Esophagus mucosa (tissue), 1 donor: ENCODE data around the gene PWWP2B. TPM values are rescaled to one million over a fixed set of nuclear protein-coding genes. Genes with fewer than 3 reads are reported as not detected.
A peak's percentile ranks its signal among the peaks of the same experiment; 100 is the strongest.

Experiments used
- ATAC-seq: fragments of 200-7000 bp; cut with Tn5 transposase; one replicate; pipeline ENCODE4 v1.9.1; 2020
- total RNA-seq: library from RNA; stranded (reverse); gene quantifications from one replicate; pipeline ENCODE4 v1.2.4, GENCODE V29; 2023
- donor health status: DM: yes; HTN: yes; CAD: no.

The PWWP2B gene
- total RNA-seq, 1 donor from 2014 or later = 14.6 TPM

DNA sequence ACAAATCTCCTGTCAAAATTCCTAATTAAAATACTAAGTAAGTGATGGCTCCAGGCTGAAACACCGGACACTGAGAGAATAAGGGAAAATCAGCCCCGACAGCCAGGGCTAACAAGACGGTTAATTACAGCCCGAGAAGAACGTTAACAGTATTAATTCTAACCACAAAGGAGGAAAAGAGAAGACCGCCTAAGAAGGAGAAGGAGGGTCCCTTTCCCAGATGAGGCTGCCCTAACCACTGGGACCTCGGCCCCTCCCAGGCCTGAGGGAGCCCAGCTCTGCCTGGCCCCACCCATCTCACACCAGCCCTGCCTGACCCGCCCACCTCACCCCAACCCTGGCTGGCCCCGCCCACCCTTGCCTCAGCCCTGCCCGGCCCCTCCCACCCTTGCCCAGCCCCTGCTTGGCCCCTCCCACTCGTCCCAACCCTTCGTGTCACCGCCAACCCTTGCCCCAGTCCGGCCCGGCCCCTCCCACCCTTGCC is 51.3 kb downstream of the PWWP2B start:
- ATAC-seq = peak; percentile 80

DNA sequence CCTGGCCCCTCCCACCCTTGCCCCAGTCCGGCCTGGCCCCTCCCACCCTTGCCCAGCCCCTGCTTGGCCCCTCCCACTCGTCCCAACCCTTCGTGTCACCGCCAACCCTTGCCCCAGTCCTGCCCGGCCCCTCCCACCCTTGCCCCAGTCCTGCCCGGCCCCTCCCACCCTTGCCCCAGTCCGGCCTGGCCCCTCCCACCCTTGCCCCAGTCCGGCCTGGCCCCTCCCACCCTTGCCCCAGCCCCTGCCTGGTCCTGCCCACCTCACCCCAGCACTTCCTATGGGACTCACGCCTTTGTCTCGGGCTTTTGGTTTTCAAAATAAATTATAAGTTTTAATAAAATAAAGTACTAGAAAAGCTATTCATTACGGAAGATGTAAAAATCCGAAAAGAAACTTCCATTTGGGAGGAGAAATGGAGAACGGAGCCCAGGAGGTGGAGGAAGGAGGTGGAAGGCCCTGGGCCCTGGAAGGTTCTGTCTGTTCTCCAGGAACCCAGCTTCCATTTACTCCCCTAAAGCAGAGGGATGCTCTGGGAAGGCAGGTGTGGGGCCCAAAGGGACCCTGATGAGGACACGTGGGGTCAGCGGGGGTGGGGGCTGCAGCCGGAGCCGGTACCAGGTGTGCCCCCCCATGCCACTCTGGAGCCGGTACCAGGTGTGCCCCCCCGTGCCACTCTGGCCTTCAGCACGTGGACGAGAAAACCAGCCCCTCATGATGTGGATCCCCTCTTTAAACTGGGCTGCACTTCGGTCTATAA is 52.2 kb downstream of the PWWP2B start:
- peak; percentile 19 for ATAC-seq

DNA sequence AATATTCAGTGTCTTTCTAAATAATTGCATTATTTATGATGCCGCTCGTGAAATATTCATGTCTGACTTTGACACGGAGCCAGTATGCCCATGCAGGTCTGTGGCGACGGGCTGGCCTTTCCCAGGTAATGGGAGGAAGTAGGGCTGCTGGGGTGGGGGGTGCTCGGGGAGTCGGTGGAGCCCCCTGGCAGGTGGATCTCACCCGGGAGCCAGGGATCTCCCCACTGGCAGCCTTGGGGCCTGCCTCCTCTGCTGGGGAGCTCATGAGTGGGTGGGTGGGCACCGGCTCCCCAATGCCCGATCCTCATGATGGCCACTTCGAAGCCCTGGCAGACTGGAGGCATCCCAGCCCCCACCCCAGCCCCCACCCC is 52.8 kb downstream of the PWWP2B start:
- no peak for ATAC-seq

DNA sequence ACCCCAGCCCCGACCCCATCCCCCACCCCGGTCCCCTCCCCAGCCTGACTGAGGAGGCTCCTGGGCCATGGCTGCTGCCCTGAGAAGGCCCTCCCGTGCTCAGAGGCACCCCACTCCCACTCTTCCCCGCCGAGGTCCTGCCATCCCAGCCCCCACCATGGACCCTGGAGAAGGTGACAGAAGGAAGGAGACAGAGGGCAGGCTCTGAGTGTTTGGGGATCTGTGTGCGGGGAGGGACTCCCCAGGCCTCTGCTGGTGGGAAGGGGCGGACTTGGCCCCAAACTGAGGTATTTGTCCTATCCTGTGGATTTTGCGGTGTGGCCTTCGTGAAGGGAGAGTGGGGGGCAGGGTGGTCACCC is 53.4 kb downstream of the PWWP2B start:
- no peak for ATAC-seq

DNA sequence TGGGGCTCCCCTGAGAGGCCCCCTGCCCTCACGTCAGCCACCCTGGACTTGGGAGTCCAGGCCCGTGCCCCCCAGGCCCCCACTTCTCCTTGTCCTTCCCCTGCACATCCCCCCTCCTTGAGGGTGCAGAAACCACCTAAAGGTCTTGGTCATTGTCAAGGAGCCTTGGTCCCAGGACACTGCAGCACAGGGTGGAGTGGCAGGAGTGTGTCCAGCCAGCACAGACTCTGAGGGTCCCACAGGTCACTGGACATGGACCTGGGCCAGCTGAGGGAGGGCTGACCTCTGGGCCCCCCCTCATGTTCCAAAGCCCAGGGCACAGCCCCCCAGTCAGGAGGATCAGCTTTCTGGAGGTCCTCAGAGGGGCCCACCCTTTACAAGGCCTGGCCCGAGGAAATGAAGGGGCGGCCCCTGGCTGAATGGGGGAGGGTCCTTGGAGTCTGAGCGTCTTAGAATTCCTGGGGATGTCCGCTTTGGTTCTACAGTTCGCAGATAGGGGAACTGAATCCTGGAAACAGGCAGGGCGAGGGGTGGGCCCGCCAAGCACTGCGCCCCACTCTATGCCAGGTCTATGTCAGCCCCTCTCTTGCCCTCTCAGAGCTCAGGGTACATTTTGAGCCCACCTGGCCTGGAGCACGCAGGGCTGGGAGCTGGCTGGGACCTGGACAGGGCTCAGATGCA is 54.0 kb downstream of the PWWP2B start:
- no peak for ATAC-seq

DNA sequence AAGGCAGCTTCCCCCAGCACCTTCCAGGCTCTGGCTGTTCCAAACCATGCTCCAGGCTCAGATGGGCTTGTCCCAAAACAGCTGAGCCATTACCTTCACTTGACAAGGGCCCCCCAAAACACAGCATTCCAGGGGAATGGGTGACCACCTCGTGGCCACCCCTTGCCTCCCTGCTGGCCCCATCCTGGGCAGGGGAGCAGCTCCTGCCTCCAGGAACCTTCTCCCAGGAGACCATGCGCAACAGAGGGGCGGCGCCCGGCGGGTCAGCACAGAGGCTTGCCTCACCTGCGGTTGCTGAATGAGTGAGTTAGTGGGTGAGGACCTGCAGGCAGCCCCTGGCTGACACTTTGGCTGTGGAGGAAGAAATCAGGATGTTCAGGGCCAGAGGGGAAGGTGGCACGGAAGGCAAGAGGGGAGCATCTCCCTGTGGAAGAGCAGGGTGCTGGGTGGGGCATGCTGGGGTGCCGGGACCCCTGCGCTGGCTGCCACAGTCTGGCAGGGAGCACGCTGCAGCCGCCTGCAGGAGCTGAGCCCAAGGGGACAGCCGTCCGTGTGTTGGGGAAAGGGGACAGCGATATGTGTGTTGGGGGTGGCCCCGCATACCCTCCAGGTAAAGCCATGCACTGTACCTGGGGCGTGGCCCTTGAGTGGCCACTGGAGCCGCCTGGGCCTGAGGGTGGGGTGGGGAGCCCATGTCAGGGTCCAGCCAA is 54.7 kb downstream of the PWWP2B start:
- no peak for ATAC-seq

DNA sequence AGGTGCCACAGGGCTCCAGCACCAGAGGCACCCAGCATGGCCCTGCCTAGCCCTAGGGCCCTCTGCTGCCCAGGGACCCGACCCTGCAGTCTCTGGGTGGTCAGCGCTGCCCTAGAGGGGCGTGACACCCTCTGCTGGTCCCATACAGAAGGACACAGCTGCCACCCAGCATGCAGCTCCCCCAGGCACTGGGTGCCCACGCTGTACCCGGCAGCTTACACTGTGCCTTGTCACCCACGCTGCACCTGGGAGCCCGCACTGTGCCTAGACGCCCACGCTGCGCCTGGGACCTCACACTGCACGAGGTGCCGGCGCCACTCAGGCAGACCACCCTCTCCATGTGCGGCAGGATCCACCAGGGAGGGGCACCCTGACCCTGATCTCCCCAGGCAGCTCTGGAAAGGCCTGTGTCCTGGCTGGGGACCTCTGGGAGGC is 55.2 kb downstream of the PWWP2B start:
- ATAC-seq = no peak

DNA sequence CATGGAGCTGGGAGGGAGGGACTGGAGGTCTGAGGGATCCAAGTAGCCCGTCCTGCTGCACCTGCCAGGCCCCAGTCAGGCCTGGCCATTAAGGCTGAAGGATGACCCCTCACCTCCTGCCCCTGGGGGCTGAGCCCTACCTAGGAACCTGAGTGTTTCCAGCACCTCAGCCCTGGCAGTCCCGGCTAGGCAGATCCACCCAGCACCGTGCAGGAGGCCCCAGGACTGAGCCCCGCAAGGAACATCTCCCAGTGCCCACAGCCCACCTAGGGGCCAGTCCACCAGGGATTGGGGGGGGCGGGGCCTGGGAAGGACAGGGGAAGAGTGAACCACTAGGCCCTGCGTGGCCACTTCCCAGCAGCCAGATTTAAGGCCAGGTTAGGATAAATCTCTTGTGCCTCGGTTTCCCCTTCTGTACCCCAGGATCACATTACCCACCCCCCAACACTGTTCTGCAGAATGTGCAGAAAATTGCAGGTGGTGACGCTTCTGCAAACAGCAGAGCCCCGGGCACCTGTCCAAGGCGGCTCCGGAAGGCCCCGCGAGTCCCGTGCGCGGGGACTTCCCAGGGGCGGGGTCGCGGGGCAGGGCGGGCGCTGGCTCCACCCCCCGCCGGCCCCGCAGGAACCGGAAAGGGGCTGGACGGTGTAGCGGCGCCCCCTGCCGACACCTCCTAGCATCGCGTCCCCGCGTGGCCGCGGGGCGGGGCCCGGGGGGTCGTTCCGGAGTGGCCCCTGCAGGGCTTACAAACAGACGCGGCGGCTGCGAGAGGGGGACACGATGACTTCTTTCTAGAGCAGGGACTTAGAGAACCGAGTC is 55.9 kb downstream of the PWWP2B start:
- ATAC-seq = peak; percentile 74

DNA sequence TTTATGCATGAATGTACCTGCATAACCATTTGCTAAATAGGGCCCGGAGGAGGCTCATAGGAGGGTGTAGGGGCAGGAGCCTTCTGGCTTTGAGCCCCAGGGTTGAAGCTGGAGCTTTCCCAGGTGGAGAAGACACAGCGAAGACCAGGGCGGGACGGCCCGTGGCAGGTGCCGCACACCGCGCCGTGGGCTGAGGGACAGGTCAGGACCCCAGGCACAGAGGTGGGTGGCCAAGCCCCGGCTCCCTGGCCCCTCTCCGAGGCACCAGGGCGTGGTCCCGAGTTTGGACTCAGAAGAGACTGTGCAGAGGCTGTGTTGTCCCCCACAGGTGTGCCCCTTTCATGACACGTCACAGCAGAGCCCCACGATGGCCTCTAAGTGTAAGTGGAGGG is 56.5 kb downstream of the PWWP2B start:
- no peak for ATAC-seq

DNA sequence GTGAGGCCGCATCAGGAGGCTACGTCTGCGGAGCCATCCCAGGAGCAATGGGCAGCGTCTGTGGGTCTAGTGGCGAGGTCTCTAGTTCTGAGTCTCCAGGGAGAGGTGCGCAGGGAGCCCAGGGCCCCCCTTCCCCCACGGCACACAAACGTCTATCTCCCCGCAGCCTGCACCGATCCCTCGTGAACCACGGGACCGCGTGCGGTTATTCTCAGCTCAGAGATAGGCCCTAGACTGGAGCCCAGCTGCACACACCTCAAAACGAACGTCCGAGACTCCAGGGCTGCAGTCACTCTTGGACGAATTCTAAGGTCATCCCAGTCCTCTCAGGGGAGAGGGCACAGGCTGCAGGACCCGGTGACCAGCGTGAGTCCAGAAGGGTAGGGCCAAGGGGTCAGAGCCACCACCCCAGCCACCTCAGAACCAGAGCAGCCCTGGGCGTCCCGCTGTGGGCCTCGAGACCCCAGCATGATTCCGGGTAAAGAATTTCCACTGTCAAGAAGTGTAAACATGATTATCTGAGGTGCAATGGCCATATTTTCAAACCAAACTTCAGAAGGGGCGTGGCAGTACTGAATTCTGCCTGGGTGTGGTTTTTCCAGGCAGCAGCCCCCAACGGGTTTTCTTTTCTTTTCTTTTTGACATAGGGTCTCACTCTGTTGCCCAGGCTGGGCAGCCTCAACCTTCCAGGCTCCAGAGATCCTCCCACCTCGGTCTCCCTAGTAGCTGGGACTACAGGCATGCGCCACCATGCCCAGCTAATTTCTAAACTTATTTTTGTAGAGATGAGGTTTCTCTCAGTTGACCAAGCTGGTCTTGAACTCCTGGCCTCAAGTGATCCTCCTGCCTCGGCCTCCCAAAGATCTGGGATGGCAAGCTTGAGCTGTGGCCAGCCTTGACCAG is 57.5 kb downstream of the PWWP2B start:
- no peak for ATAC-seq

DNA sequence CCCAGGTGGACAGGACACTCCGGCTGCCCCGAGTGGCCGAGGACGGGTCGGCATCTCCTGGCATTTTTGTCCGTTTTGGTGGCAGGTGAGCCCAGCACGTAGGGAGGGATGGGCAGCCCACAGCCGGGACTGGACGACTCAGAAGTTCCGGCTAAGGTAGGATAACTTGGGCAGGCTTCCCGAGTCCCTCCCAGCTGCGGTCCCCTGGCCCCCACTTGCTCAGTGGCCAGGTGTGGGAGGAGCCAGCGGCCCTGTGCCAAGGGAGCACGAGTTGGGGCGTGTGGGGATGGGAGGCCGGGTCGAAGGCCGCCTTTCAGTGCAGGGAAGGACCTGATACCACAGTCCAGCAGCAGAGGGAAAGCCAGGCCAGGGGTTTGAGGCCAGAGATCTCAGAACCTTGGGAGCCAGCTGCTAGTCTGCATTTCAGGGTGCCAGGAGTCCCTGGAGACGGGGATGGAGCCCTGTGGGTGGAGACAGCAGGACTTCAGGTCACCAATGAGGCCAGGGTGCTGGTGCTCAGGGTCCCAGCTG is 58.5 kb downstream of the PWWP2B start:
- ATAC-seq = no peak

DNA sequence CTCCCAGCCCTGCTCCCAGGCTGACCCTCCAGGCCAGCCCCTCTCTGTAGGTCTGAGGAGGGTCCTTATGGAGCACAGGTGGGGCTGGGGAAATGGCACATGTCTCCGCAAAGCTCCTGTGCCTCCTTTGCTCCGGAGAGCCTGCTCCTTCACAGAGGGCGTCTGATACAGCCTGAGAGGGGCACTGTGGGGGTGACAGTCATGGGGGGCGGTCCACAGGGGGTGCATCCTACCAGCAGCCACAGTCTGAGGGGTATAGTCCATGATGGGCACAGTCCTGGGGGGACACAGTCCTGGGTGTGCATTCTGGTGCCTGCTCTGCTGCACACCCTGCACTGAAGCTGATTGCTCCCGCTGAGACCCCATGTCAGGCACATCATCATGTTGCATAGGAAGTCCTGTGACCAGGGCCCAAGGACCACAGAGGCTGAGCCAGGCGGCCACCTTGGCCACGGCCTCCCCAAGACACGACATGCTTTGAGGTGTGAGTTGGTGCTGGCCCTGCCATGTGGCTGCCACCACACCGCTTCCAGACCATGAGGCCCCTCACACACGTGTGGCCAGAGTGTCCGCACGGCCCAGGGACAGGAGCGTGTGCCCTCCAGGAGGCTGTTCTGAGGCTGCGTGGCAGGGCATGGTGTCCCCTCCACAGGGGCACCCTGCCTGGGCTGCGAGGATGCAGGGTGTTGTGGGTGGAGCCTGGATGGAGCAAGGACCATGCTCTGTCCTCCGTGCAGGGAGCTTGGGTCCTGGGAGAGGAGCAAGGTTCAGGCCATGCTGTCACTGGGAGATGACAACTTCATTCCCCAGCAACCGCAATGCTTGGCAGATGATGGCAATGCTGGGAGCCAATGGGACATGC is 59.2 kb downstream of the PWWP2B start:
- ATAC-seq = no peak

DNA sequence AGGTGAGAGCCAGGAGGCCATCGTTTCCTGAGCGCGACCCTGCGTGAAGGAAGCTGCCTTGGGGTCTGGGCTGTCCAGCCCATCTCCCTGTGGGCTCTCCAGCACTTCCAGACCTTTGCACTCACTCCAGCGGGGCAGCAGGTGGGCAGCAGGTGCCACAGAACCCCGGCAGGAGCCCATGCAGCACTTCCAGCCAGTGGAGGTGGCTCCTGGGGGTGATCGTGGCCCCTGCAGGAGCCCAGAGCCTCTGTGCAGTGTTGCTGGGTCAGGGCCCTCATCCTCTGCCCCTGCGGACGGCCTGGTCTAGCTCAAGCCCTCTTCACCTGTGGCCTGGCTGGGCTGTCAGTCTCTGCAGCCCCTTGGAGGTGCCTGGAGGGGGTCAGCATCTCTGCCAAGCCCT is 59.9 kb downstream of the PWWP2B start:
- ATAC-seq = no peak

DNA sequence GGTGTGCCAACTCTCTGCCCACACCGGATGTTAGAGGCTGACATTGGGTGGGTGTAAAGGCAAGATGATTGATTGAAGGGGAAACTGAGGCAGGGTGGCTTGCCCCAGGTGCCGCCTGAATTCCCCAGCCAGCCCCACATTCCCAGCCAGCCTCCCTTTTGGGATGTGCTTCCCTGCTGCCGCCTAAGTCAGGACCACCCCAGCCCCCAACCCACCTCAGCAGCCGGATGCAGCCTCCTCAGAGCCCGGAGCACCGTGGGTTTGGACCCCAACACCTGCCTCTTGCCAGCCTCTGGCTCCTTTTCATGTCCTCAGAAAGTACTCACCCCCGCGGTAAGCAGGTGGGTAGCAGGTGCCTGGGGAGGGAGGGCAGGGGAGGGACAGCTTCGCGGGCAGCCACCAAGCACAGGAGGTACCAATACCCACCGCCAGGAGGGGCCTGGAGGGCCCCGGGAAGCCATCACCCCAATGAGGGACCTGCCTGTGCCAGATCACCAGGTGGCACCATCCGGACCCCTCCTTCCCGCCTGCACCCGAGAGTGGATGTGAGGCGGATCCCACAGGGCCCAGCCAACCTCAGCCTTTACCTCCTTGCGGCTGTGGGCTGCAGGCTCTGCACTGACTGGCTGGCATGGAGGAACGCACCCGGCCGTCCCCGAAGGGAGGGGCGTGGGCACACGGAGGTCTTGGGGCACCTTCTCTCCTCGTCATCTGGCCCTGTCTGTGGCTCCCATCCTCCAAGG is 60.5 kb downstream of the PWWP2B start:
- no peak for ATAC-seq

DNA sequence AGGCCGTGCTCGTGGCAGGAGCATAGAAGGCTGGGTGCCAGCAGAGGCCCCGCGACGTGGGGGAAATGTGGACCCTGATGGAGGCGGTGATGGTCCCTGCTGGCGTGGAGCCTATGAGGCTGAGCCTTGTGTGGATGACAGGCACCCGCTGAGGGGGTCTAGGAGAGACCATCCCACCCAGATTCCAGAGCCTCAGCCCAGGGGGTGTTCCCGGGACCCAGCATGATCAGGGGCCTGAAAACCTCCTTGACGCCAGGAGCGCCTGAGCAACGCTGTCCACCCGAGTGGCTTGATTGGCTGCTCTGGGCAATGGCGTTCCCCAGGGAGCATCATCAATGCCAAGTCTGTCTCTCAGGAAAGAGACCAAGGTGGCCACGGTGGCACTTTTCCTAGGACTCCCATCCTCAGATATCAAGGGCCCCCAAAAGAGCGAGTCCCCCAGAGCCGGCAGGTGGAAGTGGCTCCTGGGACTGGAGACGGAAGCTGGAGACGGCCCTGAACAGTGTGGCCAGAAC is 61.1 kb downstream of the PWWP2B start:
- ATAC-seq = no peak

DNA sequence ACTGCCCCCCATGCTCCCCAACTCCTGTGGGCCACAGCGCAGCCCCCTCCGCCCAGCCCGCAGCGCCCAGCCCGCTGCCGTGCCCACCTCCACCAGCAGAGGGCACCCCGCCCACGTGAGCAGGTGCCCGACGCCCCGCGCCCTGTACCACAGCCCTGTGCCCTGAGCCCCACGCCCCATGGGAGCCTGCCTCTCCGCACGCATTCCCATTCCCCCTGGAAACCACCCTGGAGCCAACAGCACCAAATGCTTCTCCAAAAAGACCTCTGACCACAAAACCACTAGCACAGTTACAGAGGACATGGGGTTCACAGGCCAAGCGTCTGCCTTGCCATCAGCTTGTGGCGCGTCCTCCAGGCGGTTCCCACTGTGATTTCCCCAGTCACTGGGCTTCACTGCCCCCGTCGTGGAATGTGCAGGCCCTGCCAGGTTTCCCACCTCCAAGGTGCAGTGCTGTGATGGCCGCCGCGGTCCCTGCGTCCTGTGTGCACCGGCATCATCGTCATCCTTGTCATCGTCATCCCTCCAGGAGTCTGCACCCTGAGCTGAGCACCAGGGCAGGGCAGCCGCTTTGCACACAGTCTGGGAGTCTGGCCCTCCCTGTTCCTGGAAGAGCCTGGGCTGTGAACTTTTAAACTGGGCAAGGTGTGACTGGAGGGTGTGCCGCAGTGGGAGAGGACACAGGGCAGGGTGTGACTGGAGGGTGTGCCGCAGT is 61.7 kb downstream of the PWWP2B start:
- peak; percentile 84 for ATAC-seq

DNA sequence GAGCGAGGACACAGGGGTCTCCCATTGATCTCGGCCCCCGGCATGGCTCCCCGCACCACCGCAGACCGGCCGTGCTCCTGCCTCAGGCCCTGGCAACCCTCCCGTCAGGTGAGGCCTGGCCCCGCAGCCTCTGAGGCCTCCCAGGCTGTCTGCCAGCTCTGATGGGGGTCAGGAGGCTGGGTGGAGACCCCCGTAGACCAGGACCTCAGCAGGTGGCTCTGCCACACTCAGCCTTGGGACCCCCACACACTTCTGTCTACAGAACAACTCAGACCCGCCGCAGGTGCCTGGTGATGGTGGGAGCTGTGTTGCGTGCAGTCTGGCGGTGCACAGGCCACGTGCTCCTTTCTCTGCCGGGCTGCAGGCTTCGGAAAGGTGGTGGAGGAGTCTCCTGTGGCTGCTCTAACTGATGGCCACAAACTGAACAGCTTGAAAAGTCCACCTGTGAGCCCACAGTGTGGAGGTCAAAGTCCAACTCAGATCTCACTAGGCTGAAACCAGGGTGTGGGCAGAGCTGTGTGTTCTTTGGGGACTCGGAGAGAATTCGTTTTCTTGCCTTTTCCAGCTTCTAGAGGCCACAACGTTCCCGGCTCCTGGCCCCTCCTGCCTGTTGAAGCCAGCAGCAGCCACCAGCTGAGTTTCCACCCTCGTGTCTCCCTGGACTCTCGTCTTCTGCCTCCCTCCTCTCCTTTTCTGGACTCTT is 62.5 kb downstream of the PWWP2B start:
- no peak for ATAC-seq

DNA sequence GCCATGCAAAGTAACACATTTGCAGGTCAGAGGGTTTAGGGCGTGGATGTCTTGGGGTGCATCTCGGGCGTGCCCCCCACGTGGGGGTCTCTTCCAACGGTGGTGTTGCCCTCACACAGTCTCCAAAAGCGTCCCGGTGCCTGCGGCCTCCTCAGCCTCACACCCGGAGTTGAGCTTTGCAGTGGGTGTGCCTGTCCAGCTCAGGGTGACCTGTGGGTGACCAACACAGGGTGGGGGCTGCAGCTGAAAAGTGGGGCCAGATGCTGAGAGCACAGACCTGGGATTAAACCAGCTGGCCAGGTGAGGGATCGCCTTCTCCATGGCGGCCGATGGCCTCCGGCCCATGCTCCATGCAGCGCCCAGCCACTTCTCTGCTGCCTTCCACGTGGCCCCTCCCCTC is 63.1 kb downstream of the PWWP2B start:
- ATAC-seq = no peak
